ENCODE results near the gene MAP1LC3B2. TPM values are rescaled to one million over a fixed set of nuclear protein-coding genes. Genes with fewer than 3 reads are reported as not detected.

The MAP1LC3B2 gene
- total RNA-seq, 1 donor from 2014 or later, result 0.86 TPM

- Mint-ChIP-seq H3K27ac (no peak overlapping the region), H3K27me3 (peaks cover 16% of the 10 kb centered on the region), H3K4me3 (ENCODE audit: low read depth) (peak overlapping the region; percentile 31), H3K36me3 (ENCODE audit: insufficient read depth) (no peaks in the 10 kb centered on the region), H3K4me1 (ENCODE audit: low read depth) (peaks cover 8% of the 10 kb centered on the region), H3K9me3 (ENCODE audit: low read depth) (peaks cover 6% of the 10 kb centered on the region)
- DNase-seq (ENCODE audit: low spot score, unreplicated experiment), result no peak
- TF ChIP-seq, protein P1, sequence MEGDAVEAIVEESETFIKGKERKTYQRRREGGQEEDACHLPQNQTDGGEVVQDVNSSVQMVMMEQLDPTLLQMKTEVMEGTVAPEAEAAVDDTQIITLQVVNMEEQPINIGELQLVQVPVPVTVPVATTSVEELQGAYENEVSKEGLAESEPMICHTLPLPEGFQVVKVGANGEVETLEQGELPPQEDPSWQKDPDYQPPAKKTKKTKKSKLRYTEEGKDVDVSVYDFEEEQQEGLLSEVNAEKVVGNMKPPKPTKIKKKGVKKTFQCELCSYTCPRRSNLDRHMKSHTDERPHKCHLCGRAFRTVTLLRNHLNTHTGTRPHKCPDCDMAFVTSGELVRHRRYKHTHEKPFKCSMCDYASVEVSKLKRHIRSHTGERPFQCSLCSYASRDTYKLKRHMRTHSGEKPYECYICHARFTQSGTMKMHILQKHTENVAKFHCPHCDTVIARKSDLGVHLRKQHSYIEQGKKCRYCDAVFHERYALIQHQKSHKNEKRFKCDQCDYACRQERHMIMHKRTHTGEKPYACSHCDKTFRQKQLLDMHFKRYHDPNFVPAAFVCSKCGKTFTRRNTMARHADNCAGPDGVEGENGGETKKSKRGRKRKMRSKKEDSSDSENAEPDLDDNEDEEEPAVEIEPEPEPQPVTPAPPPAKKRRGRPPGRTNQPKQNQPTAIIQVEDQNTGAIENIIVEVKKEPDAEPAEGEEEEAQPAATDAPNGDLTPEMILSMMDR (IDR thresholded peaks at IDR 0.05; ENCODE audit: unreplicated experiment), result no peak
Observed at GRCh38 chr12:116604951-116605641, 45.9 kb downstream of the MAP1LC3B2 start.

DNA sequence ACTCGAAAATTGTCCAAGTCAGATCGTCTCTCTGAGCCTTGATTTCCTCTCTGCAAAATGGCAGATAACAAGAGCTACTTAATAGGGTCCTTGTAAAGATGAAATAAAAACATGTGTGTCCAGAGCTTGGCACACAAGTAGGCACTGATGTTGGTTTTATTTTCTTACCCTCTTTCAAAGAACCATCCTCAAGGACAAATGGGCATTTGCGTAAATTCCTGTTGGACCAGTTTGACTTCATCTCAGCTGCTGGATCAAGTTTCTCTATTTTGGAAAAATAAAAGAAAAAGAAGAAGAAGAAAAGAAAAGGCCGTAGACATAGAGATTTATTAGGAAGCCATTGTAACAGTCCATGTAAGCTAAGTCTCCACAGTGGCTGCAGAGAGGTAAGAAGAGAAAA lies 47.2 kb downstream of the MAP1LC3B2 start:
- H3K4me1 Mint-ChIP-seq (ENCODE audit: low read depth), result peaks cover 8% of the 10 kb centered on the region
- TF ChIP-seq, protein P1 (IDR thresholded peaks at IDR 0.05; ENCODE audit: unreplicated experiment), result no peak
- H3K27ac Mint-ChIP-seq, result no peak overlapping the region
- peaks cover 6% of the 10 kb centered on the region for H3K9me3 Mint-ChIP-seq (ENCODE audit: low read depth)
- no peaks in the 10 kb centered on the region for H3K36me3 Mint-ChIP-seq (ENCODE audit: insufficient read depth)
- no peak for DNase-seq (ENCODE audit: low spot score, unreplicated experiment)
- peaks cover 16% of the 10 kb centered on the region for H3K27me3 Mint-ChIP-seq
- H3K4me3 Mint-ChIP-seq (ENCODE audit: low read depth), result no peak overlapping the region

DNA sequence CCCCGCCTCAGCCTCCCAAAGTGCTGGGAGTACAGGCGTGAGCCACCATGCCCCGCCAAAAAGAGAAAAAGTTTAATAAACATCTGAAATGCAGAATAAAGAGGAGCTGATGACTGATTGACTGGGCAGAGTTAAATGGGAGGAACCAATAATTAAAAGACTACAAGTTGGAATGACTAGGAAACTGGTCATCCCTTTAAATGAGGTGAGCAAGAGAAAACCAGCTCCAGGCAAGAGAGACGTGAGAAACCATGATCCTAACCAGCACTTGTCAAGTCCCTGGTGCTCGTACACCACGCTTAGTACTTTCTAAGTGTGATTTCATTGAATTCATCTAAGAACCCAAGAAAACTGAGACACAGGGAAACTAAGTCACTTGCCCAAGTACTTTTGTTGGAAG lies 47.9 kb downstream of the MAP1LC3B2 start:
- Mint-ChIP-seq H3K9me3 (ENCODE audit: low read depth) (peaks cover 6% of the 10 kb centered on the region), H3K4me3 (ENCODE audit: low read depth) (no peak overlapping the region), H3K27me3 (peaks cover 16% of the 10 kb centered on the region), H3K36me3 (ENCODE audit: insufficient read depth) (no peaks in the 10 kb centered on the region), H3K4me1 (ENCODE audit: low read depth) (peaks cover 8% of the 10 kb centered on the region), H3K27ac (no peak overlapping the region)
- no peak for DNase-seq (ENCODE audit: low spot score, unreplicated experiment)
- TF ChIP-seq, protein P1 (IDR thresholded peaks at IDR 0.05; ENCODE audit: unreplicated experiment), result no peak

DNA sequence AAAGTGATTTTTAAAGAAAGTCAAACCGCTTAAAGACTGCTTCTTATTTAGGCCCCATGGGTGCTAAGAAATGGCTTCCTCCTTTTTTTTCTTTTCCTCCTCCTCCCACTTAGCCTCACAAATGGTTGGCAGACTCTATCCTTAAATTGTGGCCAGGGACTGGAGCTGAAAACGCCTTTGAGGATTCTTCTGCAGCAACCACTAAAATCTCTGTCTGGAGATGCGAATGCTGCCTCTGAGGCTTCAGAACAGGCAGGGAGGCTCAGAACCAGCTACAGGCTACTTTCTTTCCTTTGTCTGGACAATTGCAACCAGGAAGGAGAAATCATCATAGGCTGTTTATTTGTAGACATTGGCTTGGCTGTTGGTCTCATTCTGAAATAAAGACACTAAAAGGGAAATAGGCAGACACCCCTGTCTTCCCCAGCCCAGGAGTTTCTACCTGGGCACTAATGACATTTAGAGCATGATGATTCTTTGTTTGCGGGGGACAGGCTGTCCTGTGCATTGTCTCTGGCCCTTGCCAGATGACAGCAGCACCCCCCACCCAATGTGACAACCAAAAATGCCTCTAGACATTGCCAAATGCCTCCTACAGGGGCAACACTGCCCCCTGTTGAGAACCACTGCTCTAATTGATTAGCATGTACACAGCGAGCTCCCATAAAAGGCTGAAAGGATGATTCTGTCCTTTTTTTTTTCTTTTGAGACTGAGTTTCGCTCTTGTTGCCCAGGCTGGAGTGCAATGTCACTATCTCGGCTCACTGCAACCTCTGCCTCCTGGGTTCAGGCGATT lies 50.3 kb downstream of the MAP1LC3B2 start:
- Mint-ChIP-seq H3K4me3 (ENCODE audit: low read depth) (no peak overlapping the region), H3K9me3 (ENCODE audit: low read depth) (peaks cover 6% of the 10 kb centered on the region), H3K27ac (no peak overlapping the region), H3K4me1 (ENCODE audit: low read depth) (peaks cover 10% of the 10 kb centered on the region), H3K36me3 (ENCODE audit: insufficient read depth) (no peaks in the 10 kb centered on the region), H3K27me3 (peaks cover 13% of the 10 kb centered on the region)
- TF ChIP-seq, protein P1 (IDR thresholded peaks at IDR 0.05; ENCODE audit: unreplicated experiment), result peak; percentile 49
- DNase-seq (ENCODE audit: low spot score, unreplicated experiment), result no peak

DNA sequence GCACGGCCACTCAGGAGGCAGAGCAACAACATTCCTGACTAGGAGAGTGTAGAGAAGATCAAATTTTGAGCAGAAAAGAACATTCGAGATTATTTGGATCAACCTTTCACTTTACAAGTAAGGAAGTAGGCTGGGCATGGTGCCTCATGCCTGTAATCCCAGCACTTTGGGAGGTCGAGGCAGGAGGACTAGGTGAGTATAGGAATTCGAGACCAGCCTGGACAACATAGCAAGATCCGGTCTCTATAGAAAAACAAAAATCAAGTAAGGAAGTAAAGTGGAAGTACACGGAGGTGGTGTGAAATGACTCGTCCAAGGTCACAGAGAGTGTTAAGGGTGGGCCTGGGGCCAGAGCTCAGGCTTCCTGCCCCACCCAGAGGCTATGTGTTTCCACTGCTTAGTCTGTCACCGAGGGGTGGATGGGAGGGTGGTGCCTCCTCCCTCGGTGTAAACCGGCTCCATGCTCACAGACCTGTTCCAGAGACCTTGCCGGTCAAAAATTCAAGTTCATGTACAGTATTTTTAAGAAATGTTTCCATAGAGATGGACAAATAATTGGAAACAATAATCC lies 51.9 kb downstream of the MAP1LC3B2 start:
- TF ChIP-seq, protein P1 (IDR thresholded peaks at IDR 0.05; ENCODE audit: unreplicated experiment), result no peak
- H3K27me3 Mint-ChIP-seq, result peaks cover 5% of the 10 kb centered on the region
- H3K36me3 Mint-ChIP-seq (ENCODE audit: insufficient read depth), result no peaks in the 10 kb centered on the region
- H3K27ac Mint-ChIP-seq, result no peak overlapping the region
- DNase-seq (ENCODE audit: low spot score, unreplicated experiment), result no peak
- H3K9me3 Mint-ChIP-seq (ENCODE audit: low read depth), result peaks cover 5% of the 10 kb centered on the region
- peaks cover 7% of the 10 kb centered on the region for H3K4me1 Mint-ChIP-seq (ENCODE audit: low read depth)
- H3K4me3 Mint-ChIP-seq (ENCODE audit: low read depth), result no peak overlapping the region

Measured in progenitor cell of endocrine pancreas (in vitro differentiated cells).